Measurements from ENCODE around the gene LRRC56. TPM values are rescaled to one million over a fixed set of nuclear protein-coding genes. Genes with fewer than 3 reads are reported as not detected.

The LRRC56 gene
- total RNA-seq, 8 experiments from 2014 or later, result 0.75 to 7.6 (median 1.8) TPM

GRCh38 chr11:532527-532985 lies 4.8 kb upstream of the LRRC56 start:
- Histone ChIP-seq H3K27ac (no peak overlapping the region), H3K4me3 (no peak overlapping the region), H3K4me1 (replicated peaks in 1 of 2) (peaks cover 27 to 30% of the 10 kb centered on the region in 2 donors)
- no peak for ATAC-seq (replicated peaks in 6 of 8)
- in situ Hi-C loops (cut with MboI; ENCODE audit: low pct_unique_long_range_greater_than_20kb in 2 of 9, low sequenced_read_pairs in 9 of 9, unreplicated experiment in 9 of 9), result no loop called here
- 91 to 100% (median 95%) methylated on average over 1 to 9 of the region's 23 CpGs; no CpG with 5 or more reads in 7 of the 10 experiments for WGBS, 10 experiments

- in situ Hi-C loops (cut with MboI; ENCODE audit: low pct_unique_long_range_greater_than_20kb in 2 of 9, low sequenced_read_pairs in 9 of 9, unreplicated experiment in 9 of 9), result no loop called here
- Histone ChIP-seq H3K4me3 (no peak overlapping the region), H3K27ac (no peak overlapping the region), H3K4me1 (replicated peaks in 1 of 2) (peaks cover 32 to 35% of the 10 kb centered on the region in 2 donors)
- WGBS, 10 experiments, result 60 to 100% (median 100%) methylated on average over 1 to 13 of the region's 33 CpGs; no CpG with 5 or more reads in 5 of the 10 experiments
- ATAC-seq (replicated peaks in 6 of 8), result no peak
Measured at GRCh38 chr11:532986-533585, 4.2 kb upstream of the LRRC56 start.

GRCh38 chr11:533586-534395 lies 3.5 kb upstream of the LRRC56 start:
- Histone ChIP-seq H3K4me3 (peak overlapping the region in 4 of 5 donors; percentile 69 to 96 (median 90)), H3K4me1 (replicated peaks in 1 of 2) (peaks cover 28 to 32% of the 10 kb centered on the region in 2 donors), H3K27ac (no peak overlapping the region)
- in situ Hi-C loops (cut with MboI; ENCODE audit: low pct_unique_long_range_greater_than_20kb in 2 of 9, low sequenced_read_pairs in 9 of 9, unreplicated experiment in 9 of 9), result no loop called here
- ATAC-seq (replicated peaks in 6 of 8), result no peak
- WGBS, 10 experiments, result 80 to 100% (median 100%) methylated on average over 1 to 5 of the region's 37 CpGs; no CpG with 5 or more reads in 4 of the 10 experiments

- H3K27ac ChIP-seq, result peak overlapping the region in 1 of 2 donors; percentile 79
- WGBS, 10 experiments, result 6 to 60% (median 26%) methylated on average over 1 to 10 of the region's 66 CpGs; no CpG with 5 or more reads in 4 of the 10 experiments
- peak in 2 of 8 experiments; percentile 1 for ATAC-seq (replicated peaks in 6 of 8)
- peak overlapping the region; percentile 69 to 96 (median 89) for H3K4me3 ChIP-seq
- in situ Hi-C loops (cut with MboI; ENCODE audit: low pct_unique_long_range_greater_than_20kb in 2 of 9, low sequenced_read_pairs in 9 of 9, unreplicated experiment in 9 of 9), result no loop called here
- H3K4me1 ChIP-seq (replicated peaks in 1 of 2), result peaks cover 20 to 28% of the 10 kb centered on the region in 2 donors
Measured at GRCh38 chr11:534396-535209, 2.7 kb upstream of the LRRC56 start.

GRCh38 chr11:535210-535518 lies 2.2 kb upstream of the LRRC56 start:
- Histone ChIP-seq H3K27ac (peak overlapping the region; percentile 62 to 79), H3K4me1 (replicated peaks in 1 of 2) (peaks cover 20 to 29% of the 10 kb centered on the region in 2 donors), H3K4me3 (peak overlapping the region; percentile 69 to 96 (median 89))
- no CpG with 5 or more reads among the region's 56 CpGs for WGBS, 10 experiments
- no peak for ATAC-seq (replicated peaks in 6 of 8)
- in situ Hi-C loops (cut with MboI; ENCODE audit: low pct_unique_long_range_greater_than_20kb in 2 of 9, low sequenced_read_pairs in 9 of 9, unreplicated experiment in 9 of 9), result no loop called here

GRCh38 chr11:535519-536454 lies 1.5 kb upstream of the LRRC56 start, which contains the start of gene HRAS:
HRAS (minus strand) TSS chr11:535576.
- in situ Hi-C loops (cut with MboI; ENCODE audit: low pct_unique_long_range_greater_than_20kb in 2 of 9, low sequenced_read_pairs in 9 of 9, unreplicated experiment in 9 of 9), result no loop called here
- peak; percentile 66 to 89 (median 86) for ATAC-seq (replicated peaks in 6 of 8)
- 3 to 40% (median 31%) methylated on average over 1 to 5 of the region's 97 CpGs; no CpG with 5 or more reads in 6 of the 10 experiments for WGBS, 10 experiments
- H3K4me3 ChIP-seq, result peak within 1 kb of the TSS; percentile 69 to 96 (median 89)
- peak within 1 kb of the TSS; percentile 76 to 84 for H3K27ac ChIP-seq
- peaks cover 25 to 35% of the 10 kb centered on the region in 2 donors for H3K4me1 ChIP-seq (replicated peaks in 1 of 2)

- ATAC-seq (replicated peaks in 6 of 8), result no peak
- in situ Hi-C loops (cut with MboI; ENCODE audit: low pct_unique_long_range_greater_than_20kb in 2 of 9, low sequenced_read_pairs in 9 of 9, unreplicated experiment in 9 of 9), result no loop called here
- Histone ChIP-seq H3K4me3 (peak overlapping the region; percentile 2 to 96 (median 11)), H3K4me1 (replicated peaks in 1 of 2) (peaks cover 28 to 40% of the 10 kb centered on the region in 2 donors), H3K27ac (no peak overlapping the region)
- WGBS, 10 experiments, result 20% methylated on average over 1 of the region's 19 CpGs; no CpG with 5 or more reads in 9 of the 10 experiments
Measured at GRCh38 chr11:537622-538430, 499 bp downstream of the LRRC56 start.

GRCh38 chr11:538431-539051 lies 1.2 kb downstream of the LRRC56 start:
- peaks cover 28 to 40% of the 10 kb centered on the region in 2 donors for H3K4me1 ChIP-seq (replicated peaks in 1 of 2)
- no peak overlapping the region for H3K4me3 ChIP-seq
- no peak for ATAC-seq (replicated peaks in 6 of 8)
- 80 to 100% (median 92%) methylated on average over 1 to 11 of the region's 20 CpGs; no CpG with 5 or more reads in 3 of the 10 experiments for WGBS, 10 experiments
- in situ Hi-C loops (cut with MboI; ENCODE audit: low pct_unique_long_range_greater_than_20kb in 2 of 9, low sequenced_read_pairs in 9 of 9, unreplicated experiment in 9 of 9), result no loop called here
- H3K27ac ChIP-seq, result no peak overlapping the region

GRCh38 chr11:539971-540481 lies 2.7 kb downstream of the LRRC56 start:
- Histone ChIP-seq H3K4me3 (no peak overlapping the region), H3K4me1 (replicated peaks in 1 of 2) (peaks cover 22 to 35% of the 10 kb centered on the region in 2 donors), H3K27ac (no peak overlapping the region)
- in situ Hi-C loops (cut with MboI; ENCODE audit: low pct_unique_long_range_greater_than_20kb in 2 of 9, low sequenced_read_pairs in 9 of 9, unreplicated experiment in 9 of 9), result no loop called here
- ATAC-seq (replicated peaks in 6 of 8), result no peak
- WGBS, 10 experiments, result 80 to 100% (median 90%) methylated on average over 1 to 2 of the region's 8 CpGs; no CpG with 5 or more reads in 7 of the 10 experiments

- Histone ChIP-seq H3K4me3 (no peak overlapping the region), H3K27ac (peak overlapping the region in 1 of 2 donors; percentile 9), H3K4me1 (replicated peaks in 1 of 2) (peaks cover 22 to 35% of the 10 kb centered on the region in 2 donors)
- ATAC-seq (replicated peaks in 6 of 8), result peak in 1 of 8 experiments; percentile 11
- in situ Hi-C loops (cut with MboI; ENCODE audit: low pct_unique_long_range_greater_than_20kb in 2 of 9, low sequenced_read_pairs in 9 of 9, unreplicated experiment in 9 of 9), result no loop called here
- 80 to 100% (median 81%) methylated on average over 1 to 5 of the region's 23 CpGs; no CpG with 5 or more reads in 7 of the 10 experiments for WGBS, 10 experiments
Measured at GRCh38 chr11:540583-541432, 3.5 kb downstream of the LRRC56 start.

Data from motor neuron (in vitro differentiated cells).